ENCODE data around the gene CSNK1G2.
A peak's percentile ranks its signal among the peaks of the same experiment; 100 is the strongest.

The CSNK1G2 gene

GRCh38 chr19:1941146-1942077 lies at the start of gene CSNK1G2:
TSS of gene CSNK1G2 (plus strand) at chr19:1941172. CDS start at chr19:1969773, 28,601 bp downstream.
- DNase-seq = no peak

- DNase-seq = no peak
Observed at GRCh38 chr19:1893791-1894190, 47.2 kb upstream of the CSNK1G2 start.

- no peak for DNase-seq
Observed at GRCh38 chr19:1896508-1896907, 44.5 kb upstream of the CSNK1G2 start.

GRCh38 chr19:1901940-1902404 lies 39.0 kb upstream of the CSNK1G2 start:
- no peak for DNase-seq

- DNase-seq = no peak
Observed at GRCh38 chr19:1902923-1903322, 38.0 kb upstream of the CSNK1G2 start.

- no peak for DNase-seq
Observed at GRCh38 chr19:1904860-1905109, 36.2 kb upstream of the CSNK1G2 start.

GRCh38 chr19:1905110-1905862 lies 35.7 kb upstream of the CSNK1G2 start, which contains the start of the genes ADAT3 and SCAMP4:
TSS of gene ADAT3 (plus strand) at chr19:1905399. CDS start at chr19:1912048, 6,649 bp downstream.
TSS of gene SCAMP4 (plus strand) at chr19:1905399. CDS start at chr19:1915020, 9,621 bp downstream.
- DNase-seq = peak; percentile 98

- DNase-seq = no peak
Observed at GRCh38 chr19:1905863-1906375, 35.1 kb upstream of the CSNK1G2 start.

- no peak for DNase-seq
Observed at GRCh38 chr19:1906985-1907562, 33.9 kb upstream of the CSNK1G2 start.

GRCh38 chr19:1907563-1908363 lies 33.2 kb upstream of the CSNK1G2 start:
- DNase-seq = no peak

- no peak for DNase-seq
Observed at GRCh38 chr19:1908364-1908678, 32.7 kb upstream of the CSNK1G2 start.

GRCh38 chr19:1909761-1910080 lies 31.3 kb upstream of the CSNK1G2 start:
- no peak for DNase-seq

- no peak for DNase-seq
Observed at GRCh38 chr19:1910177-1910576, 30.8 kb upstream of the CSNK1G2 start.

- DNase-seq = no peak
Observed at GRCh38 chr19:1911098-1911497, 29.9 kb upstream of the CSNK1G2 start.

- DNase-seq = no peak
Observed at GRCh38 chr19:1911995-1912394, 29.0 kb upstream of the CSNK1G2 start.

- no peak for DNase-seq
Observed at GRCh38 chr19:1912760-1913505, 28.0 kb upstream of the CSNK1G2 start.

GRCh38 chr19:1913781-1914577 lies 27.0 kb upstream of the CSNK1G2 start:
- DNase-seq = no peak

GRCh38 chr19:1914826-1915341 lies 26.1 kb upstream of the CSNK1G2 start:
- DNase-seq = no peak

GRCh38 chr19:1917146-1917545 lies 23.8 kb upstream of the CSNK1G2 start:
- no peak for DNase-seq

- no peak for DNase-seq
Observed at GRCh38 chr19:1917926-1918325, 23.0 kb upstream of the CSNK1G2 start.

- DNase-seq = no peak
Observed at GRCh38 chr19:1918975-1919374, 22.0 kb upstream of the CSNK1G2 start.
